ENCODE data around the gene CLDN19. TPM values are rescaled to one million over a fixed set of nuclear protein-coding genes. Genes with fewer than 3 reads are reported as not detected.

CLDN19 gene
- total and polyA plus RNA-seq, 4 donors: 0.14 to 5.1 TPM; not detected in 2

DNA sequence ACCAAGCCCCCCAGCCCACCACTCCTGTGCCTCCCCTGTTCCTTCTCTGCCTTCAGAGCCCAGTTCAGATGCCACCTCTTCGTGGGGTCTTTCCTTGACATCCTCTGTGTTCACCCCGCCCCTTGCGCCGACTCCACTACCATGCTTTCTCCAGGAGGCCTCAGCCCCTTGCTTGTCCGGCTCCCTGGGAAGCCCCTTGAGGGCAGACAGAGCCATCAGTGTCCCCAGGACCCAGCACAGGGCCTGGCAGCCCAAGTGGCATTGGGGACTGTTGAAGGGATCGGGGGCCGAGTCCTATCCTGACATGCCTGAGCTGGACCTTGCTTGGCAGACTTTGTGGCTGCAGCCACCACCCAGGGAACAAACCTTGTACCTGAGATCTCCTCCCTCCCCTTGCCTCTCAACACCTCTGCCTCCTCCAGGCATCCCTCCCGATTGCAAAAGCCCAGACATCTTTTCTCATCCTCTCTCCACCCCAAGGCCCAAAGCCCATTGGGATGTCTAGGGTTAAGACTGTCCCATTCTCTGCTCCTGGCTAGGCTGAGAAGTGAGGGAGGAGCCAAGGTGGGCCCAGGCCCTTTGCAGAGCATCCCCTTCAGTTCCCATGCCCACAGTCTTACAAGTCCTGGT lies 3.4 kb downstream of the CLDN19 start:
- WGBS: 91% methylated on average over 8 of the region's 8 CpGs
- H3K27me3 ChIP-seq (ENCODE audit: control insufficient read depth in 4 of 4, insufficient read depth in 4 of 4, low read length in 3 of 4): no peaks in the 10 kb centered on the region
- no peaks in the 10 kb centered on the region for H3K9me3 ChIP-seq (ENCODE audit: control insufficient read depth in 4 of 4, low read length in 3 of 4)
- H3K4me3 ChIP-seq (ENCODE audit: low read depth in 1 of 3, low read length in 3 of 3): no peak overlapping the region
- no peaks in the 10 kb centered on the region for H3K36me3 ChIP-seq (ENCODE audit: control insufficient read depth in 4 of 4, insufficient read depth in 3 of 4, low read depth in 1 of 4, low read length in 3 of 4)
- peaks cover 2 to 7% (median 5%) of the 10 kb centered on the region in 4 donors for H3K4me1 ChIP-seq (ENCODE audit: control insufficient read depth in 4 of 4, insufficient read depth in 4 of 4, low read length in 3 of 4)
- TF ChIP-seq SP1 (IDR thresholded peaks at IDR 0.05) (no peak), GABPA (IDR thresholded peaks at IDR 0.05 in 1 of 2, conservative IDR thresholded peaks at IDR 0.05 in 1 of 2) (no peak), HNF4A (conservative IDR thresholded peaks at IDR 0.05) (no peak), HNF4G (IDR thresholded peaks at IDR 0.05) (no peak)
- H3K9ac ChIP-seq (ENCODE audit: low read depth in 1 of 2, low read length in 2 of 2): no peak overlapping the region
- no peak overlapping the region for H3K27ac ChIP-seq (ENCODE audit: low read depth in 1 of 2, low read length in 2 of 2)
- DNase-seq (ENCODE audit: low spot score): no peak

GRCh38 chr1:42736152-42736551 lies 3.9 kb downstream of the CLDN19 start:
- no peaks in the 10 kb centered on the region for H3K27me3 ChIP-seq (ENCODE audit: control insufficient read depth in 4 of 4, insufficient read depth in 4 of 4, low read length in 3 of 4)
- WGBS: 73% methylated on average over 4 of the region's 4 CpGs
- no peaks in the 10 kb centered on the region for H3K9me3 ChIP-seq (ENCODE audit: control insufficient read depth in 4 of 4, low read length in 3 of 4)
- H3K4me3 ChIP-seq (ENCODE audit: low read depth in 1 of 3, low read length in 3 of 3): no peak overlapping the region
- no peaks in the 10 kb centered on the region for H3K36me3 ChIP-seq (ENCODE audit: control insufficient read depth in 4 of 4, insufficient read depth in 3 of 4, low read depth in 1 of 4, low read length in 3 of 4)
- TF ChIP-seq RAD21 (IDR thresholded peaks at IDR 0.05) (peak in 1 of 2 donors; percentile 14), HNF4A (conservative IDR thresholded peaks at IDR 0.05) (no peak)
- no peak overlapping the region for H3K9ac ChIP-seq (ENCODE audit: low read depth in 1 of 2, low read length in 2 of 2)
- H3K4me1 ChIP-seq (ENCODE audit: control insufficient read depth in 4 of 4, insufficient read depth in 4 of 4, low read length in 3 of 4): peaks cover 2 to 7% (median 5%) of the 10 kb centered on the region in 4 donors
- no peak for DNase-seq (ENCODE audit: low spot score)
- no peak overlapping the region for H3K27ac ChIP-seq (ENCODE audit: low read depth in 1 of 2, low read length in 2 of 2)

DNA sequence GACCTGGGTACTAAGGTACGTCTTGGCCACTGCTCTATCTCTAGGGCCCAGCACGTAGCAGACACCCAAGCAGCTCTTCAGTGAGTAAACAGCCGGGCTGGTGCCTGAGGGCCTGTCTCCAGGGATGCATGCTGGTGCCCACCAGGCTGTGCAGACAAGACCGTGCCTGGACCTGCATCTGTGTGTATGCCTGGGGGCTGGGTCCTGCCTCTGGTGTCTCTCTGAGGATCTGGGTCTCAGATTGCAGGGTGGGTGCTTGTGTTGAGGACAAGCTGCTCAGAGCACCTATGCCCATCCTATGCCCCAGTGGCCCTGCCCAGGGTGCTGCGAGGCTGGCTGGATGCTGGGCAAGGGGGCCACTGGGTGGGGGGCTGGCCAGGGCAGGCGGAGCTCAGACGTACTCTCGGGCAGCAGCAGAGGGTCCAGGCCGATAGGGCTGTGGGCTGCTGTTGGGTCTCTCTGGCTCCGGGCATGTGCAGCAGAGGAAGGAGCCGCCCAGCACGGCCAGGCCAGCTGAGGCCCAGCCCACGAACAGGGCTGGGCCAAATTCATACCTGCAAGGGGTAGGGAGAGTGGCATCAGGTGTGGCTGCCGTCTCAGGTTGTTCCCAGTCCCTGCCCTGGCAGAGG lies 4.4 kb downstream of the CLDN19 start:
- H3K4me1 ChIP-seq (ENCODE audit: control insufficient read depth in 4 of 4, insufficient read depth in 4 of 4, low read length in 3 of 4): peaks cover 2 to 6% (median 4%) of the 10 kb centered on the region in 4 donors
- no peak overlapping the region for H3K27ac ChIP-seq (ENCODE audit: low read depth in 1 of 2, low read length in 2 of 2)
- TF ChIP-seq ATF3 (IDR thresholded peaks at IDR 0.05) (no peak), FOXA2 (IDR thresholded peaks at IDR 0.05) (no peak), YY1 (IDR thresholded peaks at IDR 0.05) (no peak), JUND (IDR thresholded peaks at IDR 0.05) (no peak), HNF4A (conservative IDR thresholded peaks at IDR 0.05) (no peak), HNF4G (IDR thresholded peaks at IDR 0.05) (no peak), GABPA (IDR thresholded peaks at IDR 0.05 in 1 of 2, conservative IDR thresholded peaks at IDR 0.05 in 1 of 2) (no peak), SP1 (IDR thresholded peaks at IDR 0.05) (no peak), RAD21 (IDR thresholded peaks at IDR 0.05) (no peak), NR2F2 (IDR thresholded peaks at IDR 0.05) (no peak)
- TF ChIP-seq, protein P1, sequence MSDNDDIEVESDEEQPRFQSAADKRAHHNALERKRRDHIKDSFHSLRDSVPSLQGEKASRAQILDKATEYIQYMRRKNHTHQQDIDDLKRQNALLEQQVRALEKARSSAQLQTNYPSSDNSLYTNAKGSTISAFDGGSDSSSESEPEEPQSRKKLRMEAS (IDR thresholded peaks at IDR 0.05): no peak
- WGBS: 87% methylated on average over 14 of the region's 14 CpGs
- H3K9me3 ChIP-seq (ENCODE audit: control insufficient read depth in 4 of 4, low read length in 3 of 4): no peaks in the 10 kb centered on the region
- DNase-seq (ENCODE audit: low spot score): no peak
- H3K9ac ChIP-seq (ENCODE audit: low read depth in 1 of 2, low read length in 2 of 2): no peak overlapping the region
- H3K4me3 ChIP-seq (ENCODE audit: low read depth in 1 of 3, low read length in 3 of 3): no peak overlapping the region
- H3K27me3 ChIP-seq (ENCODE audit: control insufficient read depth in 4 of 4, insufficient read depth in 4 of 4, low read length in 3 of 4): no peaks in the 10 kb centered on the region
- H3K36me3 ChIP-seq (ENCODE audit: control insufficient read depth in 4 of 4, insufficient read depth in 3 of 4, low read depth in 1 of 4, low read length in 3 of 4): no peaks in the 10 kb centered on the region

GRCh38 chr1:42735056-42735455 lies 5.0 kb downstream of the CLDN19 start:
- TF ChIP-seq GABPA (IDR thresholded peaks at IDR 0.05 in 1 of 2, conservative IDR thresholded peaks at IDR 0.05 in 1 of 2): no peak
- TF ChIP-seq, protein P2, sequence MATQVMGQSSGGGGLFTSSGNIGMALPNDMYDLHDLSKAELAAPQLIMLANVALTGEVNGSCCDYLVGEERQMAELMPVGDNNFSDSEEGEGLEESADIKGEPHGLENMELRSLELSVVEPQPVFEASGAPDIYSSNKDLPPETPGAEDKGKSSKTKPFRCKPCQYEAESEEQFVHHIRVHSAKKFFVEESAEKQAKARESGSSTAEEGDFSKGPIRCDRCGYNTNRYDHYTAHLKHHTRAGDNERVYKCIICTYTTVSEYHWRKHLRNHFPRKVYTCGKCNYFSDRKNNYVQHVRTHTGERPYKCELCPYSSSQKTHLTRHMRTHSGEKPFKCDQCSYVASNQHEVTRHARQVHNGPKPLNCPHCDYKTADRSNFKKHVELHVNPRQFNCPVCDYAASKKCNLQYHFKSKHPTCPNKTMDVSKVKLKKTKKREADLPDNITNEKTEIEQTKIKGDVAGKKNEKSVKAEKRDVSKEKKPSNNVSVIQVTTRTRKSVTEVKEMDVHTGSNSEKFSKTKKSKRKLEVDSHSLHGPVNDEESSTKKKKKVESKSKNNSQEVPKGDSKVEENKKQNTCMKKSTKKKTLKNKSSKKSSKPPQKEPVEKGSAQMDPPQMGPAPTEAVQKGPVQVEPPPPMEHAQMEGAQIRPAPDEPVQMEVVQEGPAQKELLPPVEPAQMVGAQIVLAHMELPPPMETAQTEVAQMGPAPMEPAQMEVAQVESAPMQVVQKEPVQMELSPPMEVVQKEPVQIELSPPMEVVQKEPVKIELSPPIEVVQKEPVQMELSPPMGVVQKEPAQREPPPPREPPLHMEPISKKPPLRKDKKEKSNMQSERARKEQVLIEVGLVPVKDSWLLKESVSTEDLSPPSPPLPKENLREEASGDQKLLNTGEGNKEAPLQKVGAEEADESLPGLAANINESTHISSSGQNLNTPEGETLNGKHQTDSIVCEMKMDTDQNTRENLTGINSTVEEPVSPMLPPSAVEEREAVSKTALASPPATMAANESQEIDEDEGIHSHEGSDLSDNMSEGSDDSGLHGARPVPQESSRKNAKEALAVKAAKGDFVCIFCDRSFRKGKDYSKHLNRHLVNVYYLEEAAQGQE (IDR thresholded peaks at IDR 0.05): no peak
- TF ChIP-seq TAF1 (conservative IDR thresholded peaks at IDR 0.05): no peak
- TF ChIP-seq JUND (IDR thresholded peaks at IDR 0.05): no peak
- TF ChIP-seq ATF3 (IDR thresholded peaks at IDR 0.05): no peak
- no peaks in the 10 kb centered on the region for H3K36me3 ChIP-seq (ENCODE audit: control insufficient read depth in 4 of 4, insufficient read depth in 3 of 4, low read depth in 1 of 4, low read length in 3 of 4)
- peaks cover 0 to under 1% (median 0%) of the 10 kb centered on the region in 4 donors for H3K4me1 ChIP-seq (ENCODE audit: control insufficient read depth in 4 of 4, insufficient read depth in 4 of 4, low read length in 3 of 4)
- no peaks in the 10 kb centered on the region for H3K27me3 ChIP-seq (ENCODE audit: control insufficient read depth in 4 of 4, insufficient read depth in 4 of 4, low read length in 3 of 4)
- no peak overlapping the region for H3K9ac ChIP-seq (ENCODE audit: low read depth in 1 of 2, low read length in 2 of 2)
- H3K9me3 ChIP-seq (ENCODE audit: control insufficient read depth in 4 of 4, low read length in 3 of 4): no peaks in the 10 kb centered on the region
- DNase-seq (ENCODE audit: low spot score): no peak
- 93% methylated on average over 11 of the region's 11 CpGs for WGBS
- no peak overlapping the region for H3K4me3 ChIP-seq (ENCODE audit: low read depth in 1 of 3, low read length in 3 of 3)
- no peak overlapping the region for H3K27ac ChIP-seq (ENCODE audit: low read depth in 1 of 2, low read length in 2 of 2)

Data from liver (tissue), 9 donors.